ENCODE results near the gene FPR3.

- TF ChIP-seq, protein P1, sequence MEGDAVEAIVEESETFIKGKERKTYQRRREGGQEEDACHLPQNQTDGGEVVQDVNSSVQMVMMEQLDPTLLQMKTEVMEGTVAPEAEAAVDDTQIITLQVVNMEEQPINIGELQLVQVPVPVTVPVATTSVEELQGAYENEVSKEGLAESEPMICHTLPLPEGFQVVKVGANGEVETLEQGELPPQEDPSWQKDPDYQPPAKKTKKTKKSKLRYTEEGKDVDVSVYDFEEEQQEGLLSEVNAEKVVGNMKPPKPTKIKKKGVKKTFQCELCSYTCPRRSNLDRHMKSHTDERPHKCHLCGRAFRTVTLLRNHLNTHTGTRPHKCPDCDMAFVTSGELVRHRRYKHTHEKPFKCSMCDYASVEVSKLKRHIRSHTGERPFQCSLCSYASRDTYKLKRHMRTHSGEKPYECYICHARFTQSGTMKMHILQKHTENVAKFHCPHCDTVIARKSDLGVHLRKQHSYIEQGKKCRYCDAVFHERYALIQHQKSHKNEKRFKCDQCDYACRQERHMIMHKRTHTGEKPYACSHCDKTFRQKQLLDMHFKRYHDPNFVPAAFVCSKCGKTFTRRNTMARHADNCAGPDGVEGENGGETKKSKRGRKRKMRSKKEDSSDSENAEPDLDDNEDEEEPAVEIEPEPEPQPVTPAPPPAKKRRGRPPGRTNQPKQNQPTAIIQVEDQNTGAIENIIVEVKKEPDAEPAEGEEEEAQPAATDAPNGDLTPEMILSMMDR (IDR thresholded peaks at IDR 0.05; ENCODE audit: insufficient read depth, low read length), result no peak
- TF ChIP-seq GABPA (IDR thresholded peaks at IDR 0.05; ENCODE audit: low read depth), result no peak
These were observed 27.4 kb downstream of the FPR3 start for GRCh38 chr19:51822325-51822724.
